Ishikawa (cell line): ENCODE results near the gene CSF3R.

Experiments
- CEBPB ChIP-seq: IDR thresholded peaks from 2 replicates; pipeline ENCODE4 v1.6.1; 2012
- CREB1 ChIP-seq: IDR thresholded peaks from 2 replicates; pipeline ENCODE4 v1.6.1; 2012; ENCODE audit warnings: low read depth
- EGR1 ChIP-seq: IDR thresholded peaks from 2 replicates; pipeline ENCODE4 v1.6.1; 2012
- EP300 ChIP-seq: IDR thresholded peaks from 2 replicates; pipeline ENCODE4 v1.6.1; 2012; ENCODE audit warnings: borderline replicate concordance
- FOXM1 ChIP-seq: IDR thresholded peaks from 2 replicates; pipeline ENCODE4 v1.6.1; 2012; ENCODE audit warnings: low read depth, borderline replicate concordance
- MAX ChIP-seq: IDR thresholded peaks from 2 replicates; pipeline ENCODE4 v1.6.1; 2012
- NFIC ChIP-seq: IDR thresholded peaks from 2 replicates; pipeline ENCODE4 v1.6.1; 2012
- RAD21 ChIP-seq: IDR thresholded peaks from 2 replicates; pipeline ENCODE4 v1.6.1; 2012; ENCODE audit warnings: low read depth
- REST ChIP-seq: IDR thresholded peaks from 2 replicates; pipeline ENCODE4 v1.6.1; 2012; ENCODE audit warnings: low read depth, mild to moderate bottlenecking
- TAF1 ChIP-seq: IDR thresholded peaks from 2 replicates; pipeline ENCODE4 v1.6.1; 2012; ENCODE audit warnings: low read depth, mild to moderate bottlenecking
- TCF12 ChIP-seq: IDR thresholded peaks from 2 replicates; pipeline ENCODE4 v1.6.1; 2012; ENCODE audit warnings: low read depth
- TEAD4 ChIP-seq: IDR thresholded peaks from 2 replicates; pipeline ENCODE4 v1.6.1; 2012
- USF1 ChIP-seq: IDR thresholded peaks from 2 replicates; pipeline ENCODE4 v1.6.1; 2012
- YY1 ChIP-seq: IDR thresholded peaks from 2 replicates; pipeline ENCODE4 v1.6.1; 2012; ENCODE audit warnings: low read depth
- ZBTB7A ChIP-seq: IDR thresholded peaks from 2 replicates; pipeline ENCODE4 v1.6.1; 2012; ENCODE audit warnings: low read depth

The CSF3R gene

GRCh38 chr1:36419140-36419539, 63.6 kb downstream of the CSF3R start:
- TF ChIP-seq CEBPB (no peak), REST (no peak), FOXM1 (no peak), USF1 (no peak), YY1 (no peak), TCF12 (no peak), CREB1 (no peak), TEAD4 (no peak), ZBTB7A (no peak), MAX (no peak), TAF1 (no peak), EP300 (no peak)

GRCh38 chr1:36417931-36418330, 64.8 kb downstream of the CSF3R start:
- TF ChIP-seq USF1 (no peak), EGR1 (no peak), REST (no peak), EP300 (no peak), MAX (no peak), FOXM1 (no peak), YY1 (no peak), TCF12 (no peak), NFIC (no peak), RAD21 (no peak), TEAD4 (no peak), ZBTB7A (no peak), CREB1 (no peak), CEBPB (no peak), TAF1 (no peak)
